Measurements from ENCODE around the gene STK17B.
A peak's percentile ranks its signal among the peaks of the same experiment; 100 is the strongest.

The STK17B gene

GRCh38 chr2:196184921-196185320 lies 13.5 kb upstream of the STK17B start:
- DNase-seq (ENCODE audit: low read depth, low spot score): no peak

GRCh38 chr2:196183528-196184231 lies 12.3 kb upstream of the STK17B start:
- DNase-seq (ENCODE audit: low read depth, low spot score): no peak

- DNase-seq (ENCODE audit: low read depth, low spot score): no peak
Measured at GRCh38 chr2:196183172-196183473, 11.7 kb upstream of the STK17B start.

DNA sequence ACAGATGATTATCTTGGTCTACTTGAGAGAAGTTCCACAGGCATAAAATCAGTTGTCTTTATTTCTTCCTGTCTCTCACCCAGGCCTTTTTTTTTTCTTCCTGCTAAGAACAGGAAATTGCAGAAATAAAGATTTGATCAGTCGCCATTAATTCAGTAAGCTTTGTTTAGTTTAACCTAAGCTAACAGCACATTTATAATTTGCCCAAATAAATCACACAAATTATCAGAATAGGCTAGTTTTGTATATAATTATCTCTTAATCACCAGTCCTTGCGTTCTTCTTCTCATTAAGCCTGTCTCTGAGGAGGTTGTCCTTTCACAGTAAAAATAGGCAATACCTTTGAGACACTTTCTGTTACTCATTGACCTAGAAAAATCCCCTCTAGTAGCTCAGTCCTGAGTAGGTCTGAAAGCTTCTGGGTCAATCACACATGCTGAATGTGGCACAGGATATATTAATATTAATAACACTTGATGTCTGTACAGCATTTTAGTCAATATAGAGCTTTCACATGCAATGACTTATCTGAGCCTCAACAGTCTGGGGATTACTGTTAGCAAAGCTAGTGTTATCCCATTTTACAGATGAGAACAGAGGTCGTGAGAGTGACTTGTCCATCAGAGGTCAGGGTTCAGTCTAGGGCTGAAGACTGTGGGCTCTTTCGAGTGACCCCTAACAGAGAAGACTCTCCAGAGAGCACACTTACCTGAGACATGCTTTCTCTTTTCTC lies 11.2 kb upstream of the STK17B start:
- no peak for DNase-seq (ENCODE audit: low read depth, low spot score)

DNA sequence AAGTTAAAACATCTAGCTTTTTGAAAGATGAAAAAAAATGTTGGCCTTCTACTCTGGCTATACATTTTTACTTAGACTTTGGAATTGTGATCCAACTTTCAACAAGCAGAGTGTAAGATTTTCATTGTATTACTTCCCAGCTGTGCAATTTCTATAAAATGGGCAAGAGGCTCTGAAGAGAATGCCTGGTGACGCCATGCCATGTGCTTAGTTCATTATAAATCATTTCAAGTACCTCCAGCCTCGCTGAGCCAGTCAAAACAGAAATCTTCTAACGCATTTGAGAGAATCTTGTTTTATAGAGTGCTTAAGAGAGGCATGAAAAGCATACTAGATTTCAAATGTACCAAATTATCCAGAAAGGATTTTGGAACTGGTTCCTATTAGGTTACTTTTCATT lies 10.1 kb upstream of the STK17B start:
- no peak for DNase-seq (ENCODE audit: low read depth, low spot score)

GRCh38 chr2:196177124-196177523 lies 5.7 kb upstream of the STK17B start:
- no peak for DNase-seq (ENCODE audit: low read depth, low spot score)

- DNase-seq (ENCODE audit: low read depth, low spot score): no peak
Measured at GRCh38 chr2:196176142-196176738, 4.9 kb upstream of the STK17B start.

GRCh38 chr2:196174404-196174803 lies 3.0 kb upstream of the STK17B start:
- no peak for DNase-seq (ENCODE audit: low read depth, low spot score)

DNA sequence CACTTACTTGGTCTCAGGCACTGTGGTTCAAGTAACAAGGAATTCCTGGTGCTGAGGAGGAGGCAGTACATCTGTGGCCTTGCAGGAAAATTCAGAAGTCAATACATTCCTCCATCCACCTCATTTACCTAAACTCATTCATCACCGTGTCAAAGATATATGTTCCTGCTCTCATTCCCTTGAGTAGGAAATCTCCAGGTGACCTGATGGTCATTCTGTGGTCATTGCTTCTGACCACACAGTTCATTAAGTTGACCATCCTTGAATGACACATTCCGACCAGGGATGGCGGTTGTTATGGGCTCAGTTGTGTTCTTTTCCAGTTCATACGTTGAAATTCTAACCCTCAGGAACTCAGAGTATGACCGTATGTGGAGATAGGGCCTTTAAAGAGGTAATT lies 2.1 kb upstream of the STK17B start:
- DNase-seq (ENCODE audit: low read depth, low spot score): no peak

DNA sequence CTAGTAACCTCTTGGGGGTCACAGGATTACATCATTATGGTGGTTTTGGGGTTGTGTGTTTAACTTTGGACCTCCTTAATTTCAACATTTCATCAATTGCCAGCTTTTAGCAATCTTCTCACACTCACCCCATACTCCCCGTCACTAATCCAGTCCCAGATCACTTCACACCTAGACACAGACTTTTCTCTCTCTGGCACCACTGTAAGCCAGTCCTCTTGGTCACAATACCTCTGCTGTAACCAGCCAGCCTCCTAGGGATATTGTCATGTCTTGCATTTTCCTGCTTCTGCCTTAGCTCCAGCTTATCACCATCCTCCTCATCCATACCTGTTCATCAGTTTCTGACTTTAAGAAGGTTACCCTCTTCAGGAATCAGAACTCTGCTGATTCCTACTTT lies 1.6 kb upstream of the STK17B start:
- no peak for DNase-seq (ENCODE audit: low read depth, low spot score)

- no peak for DNase-seq (ENCODE audit: low read depth, low spot score)
Measured at GRCh38 chr2:196171946-196172345, 568 bp upstream of the STK17B start.

DNA sequence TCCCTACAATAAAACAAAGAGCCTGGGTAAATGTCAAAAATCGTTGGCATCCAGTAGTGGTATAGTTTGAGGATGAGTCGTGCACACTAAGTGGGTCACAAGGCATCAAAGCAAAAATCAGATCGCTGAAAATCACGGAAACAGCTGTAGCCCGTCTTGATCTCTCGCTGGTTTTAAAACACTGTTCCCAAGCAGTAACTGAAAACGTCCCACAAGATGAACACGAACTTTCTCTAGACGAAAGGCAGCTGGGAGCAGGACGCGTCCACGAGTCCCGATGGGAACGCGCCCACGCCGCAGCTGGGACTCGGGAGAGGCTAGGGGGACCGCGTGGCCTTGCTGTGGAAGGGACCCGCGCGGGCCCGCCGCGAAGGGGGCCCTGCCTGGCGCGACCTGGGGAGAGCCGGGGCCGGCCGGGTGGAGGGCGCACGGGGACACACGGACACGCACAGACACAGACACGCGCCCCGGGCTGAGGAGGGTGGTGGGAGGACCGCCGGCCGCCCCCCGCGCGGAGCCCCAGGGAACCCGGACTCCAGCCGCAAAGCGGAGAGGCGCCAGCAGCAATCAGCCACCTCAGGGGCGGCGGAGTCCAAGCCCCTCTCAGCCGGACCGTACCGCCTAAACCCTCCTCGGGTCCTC lies 651 bp downstream of the STK17B start:
- DNase-seq (ENCODE audit: low read depth, low spot score): no peak

DNA sequence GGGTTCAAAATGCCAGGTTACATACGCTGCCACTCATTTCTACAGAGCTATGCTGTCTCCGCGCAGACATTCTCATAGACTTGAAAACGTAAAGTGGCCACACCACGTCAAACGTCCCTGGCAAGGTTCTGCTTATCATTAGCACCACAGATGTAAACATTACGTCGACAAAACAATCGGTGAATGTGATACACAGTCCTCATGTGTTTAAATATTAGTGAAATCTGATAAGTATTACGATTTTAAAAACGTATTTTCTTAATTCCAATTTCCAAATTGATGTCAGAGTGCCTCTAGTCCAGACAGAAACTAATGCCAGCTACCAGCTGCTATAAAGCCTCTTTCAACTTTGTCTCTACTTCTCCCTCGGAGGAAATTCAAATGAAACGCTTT lies 1.2 kb downstream of the STK17B start:
- no peak for DNase-seq (ENCODE audit: low read depth, low spot score)

- no peak for DNase-seq (ENCODE audit: low read depth, low spot score)
Measured at GRCh38 chr2:196169516-196169915, 1.9 kb downstream of the STK17B start.

DNA sequence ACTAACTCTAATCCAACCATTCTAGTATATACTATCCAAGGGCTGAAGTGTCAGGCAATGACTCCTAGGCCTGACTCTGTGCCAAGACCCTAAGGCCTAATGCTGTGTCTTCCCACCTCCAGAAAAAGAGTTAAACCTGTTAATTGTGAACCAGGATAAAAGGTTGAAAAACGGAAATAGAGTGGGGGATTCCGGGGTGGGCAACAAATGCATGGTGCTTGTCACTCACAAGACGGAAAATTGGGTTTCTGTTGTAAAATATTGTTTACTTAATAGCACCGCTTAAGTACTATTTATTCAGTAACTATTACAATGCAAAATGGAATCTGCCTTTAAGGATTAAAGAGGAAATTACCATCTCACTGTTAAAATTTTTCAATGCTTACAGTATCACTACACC lies 3.2 kb downstream of the STK17B start:
- DNase-seq (ENCODE audit: low read depth, low spot score): no peak

- no peak for DNase-seq (ENCODE audit: low read depth, low spot score)
Measured at GRCh38 chr2:196167666-196168065, 3.7 kb downstream of the STK17B start.

GRCh38 chr2:196166876-196167275 lies 4.5 kb downstream of the STK17B start:
- no peak for DNase-seq (ENCODE audit: low read depth, low spot score)

DNA sequence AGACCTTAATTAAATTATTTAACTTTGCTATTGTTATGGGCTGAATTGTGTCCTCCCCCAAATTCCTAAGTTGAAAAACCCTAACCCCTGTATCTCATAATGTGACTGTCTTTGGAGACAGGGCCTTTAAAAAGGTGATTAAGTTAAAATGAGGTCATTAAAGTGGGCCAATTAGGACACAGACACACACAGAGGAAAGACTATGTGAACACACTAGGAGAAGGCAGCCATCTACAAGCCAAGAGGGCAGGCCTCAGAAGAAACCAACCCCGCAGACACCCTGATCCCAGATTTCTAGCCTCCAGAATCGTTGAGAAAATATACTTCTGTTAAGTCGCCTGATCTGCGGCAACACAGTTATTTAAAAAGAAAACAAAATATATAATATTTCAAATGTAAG lies 6.4 kb downstream of the STK17B start:
- no peak for DNase-seq (ENCODE audit: low read depth, low spot score)

- DNase-seq (ENCODE audit: low read depth, low spot score): no peak
Measured at GRCh38 chr2:196163285-196163684, 8.1 kb downstream of the STK17B start.

DNA sequence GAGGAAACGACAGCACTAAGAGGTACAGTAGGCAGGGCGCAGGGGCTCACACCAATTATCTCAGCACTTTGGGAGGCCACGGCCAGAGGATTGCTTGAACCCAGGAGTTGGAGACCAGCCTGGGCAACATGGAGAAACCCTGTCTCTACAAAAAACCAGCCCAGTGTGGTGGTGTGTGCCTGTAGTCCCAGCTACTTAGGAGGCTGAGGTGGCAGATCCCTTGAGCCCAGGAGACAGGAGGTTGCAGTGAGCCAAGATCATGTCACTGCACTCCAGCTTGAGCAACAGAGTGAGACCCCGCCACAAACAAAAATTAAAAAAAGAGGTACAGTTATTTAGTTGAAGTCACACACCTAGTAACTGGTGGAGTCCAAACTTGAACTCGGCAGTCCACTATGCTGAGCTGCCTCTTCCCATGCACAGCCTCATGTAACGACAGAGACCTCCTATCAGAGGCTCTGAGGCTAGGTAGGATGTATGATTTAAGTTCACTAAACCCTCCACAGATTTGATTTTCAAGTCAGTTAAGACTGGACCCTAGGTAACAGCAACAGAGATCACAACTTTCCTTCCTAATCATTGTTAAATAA lies 8.7 kb downstream of the STK17B start:
- DNase-seq (ENCODE audit: low read depth, low spot score): no peak

DNA sequence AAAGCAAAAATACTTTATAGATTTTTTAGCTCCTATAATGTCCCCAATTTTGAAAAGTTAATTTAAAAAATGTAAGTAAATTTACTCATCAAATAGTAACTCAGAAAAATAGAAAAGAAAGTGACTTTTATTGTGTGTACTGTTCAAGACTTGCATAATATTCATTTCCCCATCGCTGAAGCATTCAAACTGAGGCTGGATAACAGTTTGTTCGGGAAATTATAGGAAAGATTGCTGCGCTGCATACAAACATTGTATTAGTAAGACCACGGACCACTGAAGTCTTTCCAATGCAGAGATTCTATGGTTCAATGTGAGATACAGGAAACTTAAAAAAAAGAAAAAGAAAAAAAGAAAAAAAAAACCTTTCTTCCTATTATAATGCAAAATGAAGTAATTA lies 10.4 kb downstream of the STK17B start:
- DNase-seq (ENCODE audit: low read depth, low spot score): no peak

GRCh38 chr2:196160101-196160500 lies 11.3 kb downstream of the STK17B start:
- DNase-seq (ENCODE audit: low read depth, low spot score): peak; percentile 59

All from brain pericyte (primary cell).